HL-60 (cell line): Measurements from ENCODE around the gene GIMAP7.

Experiments used
- CTCF ChIP-seq: IDR thresholded peaks from one replicate; pipeline ENCODE4 v1.5.1; 2011; ENCODE audit warnings: low read length, control low read depth, inconsistent platforms; ENCODE audit not compliant: insufficient read depth
- GABPA ChIP-seq: IDR thresholded peaks from 2 replicates; pipeline ENCODE4 v1.6.1; 2012; ENCODE audit warnings: low read depth
- POLR2AphosphoS5 ChIP-seq: IDR thresholded peaks from 2 replicates; pipeline ENCODE4 v1.6.1; 2012; ENCODE audit warnings: low read depth
- SPI1 ChIP-seq: IDR thresholded peaks from 2 replicates; pipeline ENCODE4 v1.6.1; 2012; ENCODE audit warnings: low read depth, mild to moderate bottlenecking, borderline replicate concordance
- TF ChIP-seq, protein P1 (sequence below): IDR thresholded peaks from 2 replicates; pipeline ENCODE4 v1.6.1; 2012; ENCODE audit warnings: low read depth; ENCODE audit not compliant: insufficient replicate concordance

DNA sequence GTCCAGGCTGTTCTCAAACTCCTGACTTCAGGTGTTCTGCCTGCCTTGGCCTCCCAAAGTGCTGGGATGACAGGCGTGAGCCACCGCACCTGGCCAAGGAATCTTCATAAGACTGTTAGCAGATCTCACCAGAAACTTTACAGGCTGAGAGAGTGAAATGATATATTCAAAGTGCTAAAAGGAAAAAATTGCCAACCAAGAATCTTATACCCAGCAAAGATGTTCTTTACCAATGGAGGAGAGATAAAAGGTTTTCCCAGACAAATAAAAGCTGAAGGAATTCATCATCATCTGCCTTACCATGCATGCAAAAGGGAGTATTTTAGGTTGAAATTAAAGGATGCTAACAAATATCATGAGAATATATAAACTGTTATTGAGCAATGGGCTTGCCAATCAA, 23.6 kb downstream of the GIMAP7 start:
- TF ChIP-seq CTCF: no peak
- TF ChIP-seq SPI1: no peak
- no peak for TF ChIP-seq POLR2AphosphoS5
- no peak for TF ChIP-seq GABPA
- TF ChIP-seq, protein P1, sequence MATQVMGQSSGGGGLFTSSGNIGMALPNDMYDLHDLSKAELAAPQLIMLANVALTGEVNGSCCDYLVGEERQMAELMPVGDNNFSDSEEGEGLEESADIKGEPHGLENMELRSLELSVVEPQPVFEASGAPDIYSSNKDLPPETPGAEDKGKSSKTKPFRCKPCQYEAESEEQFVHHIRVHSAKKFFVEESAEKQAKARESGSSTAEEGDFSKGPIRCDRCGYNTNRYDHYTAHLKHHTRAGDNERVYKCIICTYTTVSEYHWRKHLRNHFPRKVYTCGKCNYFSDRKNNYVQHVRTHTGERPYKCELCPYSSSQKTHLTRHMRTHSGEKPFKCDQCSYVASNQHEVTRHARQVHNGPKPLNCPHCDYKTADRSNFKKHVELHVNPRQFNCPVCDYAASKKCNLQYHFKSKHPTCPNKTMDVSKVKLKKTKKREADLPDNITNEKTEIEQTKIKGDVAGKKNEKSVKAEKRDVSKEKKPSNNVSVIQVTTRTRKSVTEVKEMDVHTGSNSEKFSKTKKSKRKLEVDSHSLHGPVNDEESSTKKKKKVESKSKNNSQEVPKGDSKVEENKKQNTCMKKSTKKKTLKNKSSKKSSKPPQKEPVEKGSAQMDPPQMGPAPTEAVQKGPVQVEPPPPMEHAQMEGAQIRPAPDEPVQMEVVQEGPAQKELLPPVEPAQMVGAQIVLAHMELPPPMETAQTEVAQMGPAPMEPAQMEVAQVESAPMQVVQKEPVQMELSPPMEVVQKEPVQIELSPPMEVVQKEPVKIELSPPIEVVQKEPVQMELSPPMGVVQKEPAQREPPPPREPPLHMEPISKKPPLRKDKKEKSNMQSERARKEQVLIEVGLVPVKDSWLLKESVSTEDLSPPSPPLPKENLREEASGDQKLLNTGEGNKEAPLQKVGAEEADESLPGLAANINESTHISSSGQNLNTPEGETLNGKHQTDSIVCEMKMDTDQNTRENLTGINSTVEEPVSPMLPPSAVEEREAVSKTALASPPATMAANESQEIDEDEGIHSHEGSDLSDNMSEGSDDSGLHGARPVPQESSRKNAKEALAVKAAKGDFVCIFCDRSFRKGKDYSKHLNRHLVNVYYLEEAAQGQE: no peak
